B cell (primary cell): Measurements from ENCODE around the gene DTHD1. TPM values are rescaled to one million over a fixed set of nuclear protein-coding genes. Genes with fewer than 3 reads are reported as not detected.

ENCODE experiments used
- ATAC-seq: fragments of 200-7000 bp; cut with Tn5 transposase; one replicate; pipeline ENCODE4 v1.10.0; 2021; ENCODE audit warnings: low read depth, mild to moderate bottlenecking, moderate number of reproducible peaks, moderate library complexity
- CTCF ChIA-PET: fragments of 350-600 bp; sonication (Branson Sonifier 250); formaldehyde crosslinking; loops from one replicate; lab custom pipeline; 2021; ENCODE audit warnings: antibody characterized with exemption, inconsistent platforms; lab: Charles Lee
- POLR2A ChIA-PET: fragments of 350-600 bp; sonication (Branson Sonifier 250); formaldehyde crosslinking; loops from one replicate; lab custom pipeline; 2021; ENCODE audit warnings: antibody characterized with exemption; lab: Charles Lee
- DNase-seq: peaks from one replicate; pipeline ENCODE4 v3.0.0; 2013
- H2AFZ ChIP-seq: 2 replicates; pipeline ENCODE4 v1.6.1; 2012; ENCODE audit warnings: mild to moderate bottlenecking, low read depth, low read length; ENCODE audit not compliant: insufficient read depth, poor library complexity, severe bottlenecking
- H3K27ac ChIP-seq, 2 donors: 1 replicate in 1 of 2; 2 replicates in 1 of 2; pipeline ENCODE4 v1.5.1; 2012 to 2013; ENCODE audit warnings: low read length in 2 of 2, mild to moderate bottlenecking in 2 of 2, moderate library complexity in 1 of 2
- H3K27me3 ChIP-seq, 4 experiments: fragments of 200-600 bp in 1 of 4; sonication (generic) in 1 of 4; replicated peaks in 1 of 4; 1 replicate in 2 of 4; 2 replicates in 2 of 4; pipeline versions ENCODE4 v1.6.1 to v1.7.0; 2013 to 2016; ENCODE audit warnings: low read length in 3 of 4, mild to moderate bottlenecking in 2 of 4, mixed read lengths in 1 of 4, moderate library complexity in 1 of 4; ENCODE audit not compliant: insufficient read depth in 4 of 4, control insufficient read depth in 3 of 4; ENCODE audit errors: control extremely low read depth in 1 of 4
- H3K36me3 ChIP-seq, 2 experiments: replicated peaks in 1 of 2; 1 replicate in 1 of 2; 2 replicates in 1 of 2; pipeline versions ENCODE4 v1.6.1 to v1.7.1; 2013; ENCODE audit warnings: low read length in 1 of 2; ENCODE audit not compliant: insufficient read depth in 2 of 2, control insufficient read depth in 1 of 2; ENCODE audit errors: control extremely low read depth in 1 of 2, extremely low read depth in 1 of 2
- H3K4me1 ChIP-seq, 2 donors: fragments of 200-600 bp in 1 of 2; sonication (generic) in 1 of 2; 1 replicate in 1 of 2; 2 replicates in 1 of 2; pipeline versions ENCODE4 v1.5.1 to v1.6.1; 2013 to 2017; ENCODE audit warnings: low read length in 2 of 2; ENCODE audit not compliant: control insufficient read depth in 2 of 2, insufficient read depth in 2 of 2
- H3K4me2 ChIP-seq: replicated peaks from 2 replicates; pipeline ENCODE3; 2012; ENCODE audit warnings: mild to moderate bottlenecking, low read depth, low read length; ENCODE audit not compliant: poor library complexity, severe bottlenecking
- H3K4me3 ChIP-seq, 5 experiments: fragments of 200-600 bp in 1 of 5; sonication (generic) in 1 of 5; 1 replicate in 3 of 5; 2 replicates in 2 of 5; pipeline versions ENCODE4 v1.5.1 to v1.7.0; 2011 to 2016; ENCODE audit warnings: low read length in 4 of 5, mild to moderate bottlenecking in 4 of 5, low read depth in 2 of 5, control low read depth in 1 of 5, moderate library complexity in 1 of 5; ENCODE audit not compliant: insufficient read depth in 1 of 5; ENCODE audit errors: control extremely low read depth in 1 of 5, extremely low read depth in 1 of 5
- H3K79me2 ChIP-seq: fragments of 200-600 bp; sonication (generic); one replicate; pipeline ENCODE4 v1.6.0; 2016; ENCODE audit warnings: low read length; ENCODE audit not compliant: control insufficient read depth, insufficient read depth
- H3K9ac ChIP-seq: fragments of 200-600 bp; sonication (generic); 2 replicates; pipeline ENCODE4 v1.6.1; 2017; ENCODE audit warnings: mild to moderate bottlenecking, low read length, moderate library complexity
- H3K9me3 ChIP-seq, 3 donors: one replicate each; pipeline versions ENCODE4 v1.6.1 to v1.7.1; 2013; ENCODE audit warnings: low read length in 2 of 3; ENCODE audit not compliant: control insufficient read depth in 2 of 3, insufficient read depth in 1 of 3; ENCODE audit errors: control extremely low read depth in 1 of 3
- H4K20me1 ChIP-seq: 2 replicates; pipeline ENCODE4 v1.6.0; 2012; ENCODE audit warnings: mild to moderate bottlenecking, low read length; ENCODE audit not compliant: insufficient read depth, control insufficient read depth, poor library complexity, severe bottlenecking
- H3K27ac Mint-ChIP-seq: one replicate; pipeline ENCODE4 v1.8.0; 2021; ENCODE audit warnings: mixed read lengths
- H3K27me3 Mint-ChIP-seq: one replicate; pipeline ENCODE4 v1.8.0; 2021; ENCODE audit warnings: mixed read lengths
- H3K4me1 Mint-ChIP-seq: one replicate; pipeline ENCODE4 v1.8.0; 2021; ENCODE audit warnings: mixed read lengths
- H3K4me3 Mint-ChIP-seq: one replicate; pipeline ENCODE4 v1.8.0; 2021; ENCODE audit warnings: mixed read lengths
- H3K9me3 Mint-ChIP-seq: one replicate; pipeline ENCODE4 v1.8.0; 2022; ENCODE audit warnings: mixed read lengths; ENCODE audit not compliant: insufficient read depth
- EZH2 ChIP-seq: IDR thresholded peaks from 2 replicates; pipeline ENCODE4 v1.6.1; 2012; ENCODE audit warnings: borderline replicate concordance, low read depth, mild to moderate bottlenecking, moderate library complexity, low read length; ENCODE audit not compliant: insufficient read depth, poor library complexity, severe bottlenecking
- WGBS: methylation state at CpG from one replicate; pipeline ENCODE4 v1.1.5; 2013; ENCODE audit warnings: missing lambda C conversion rate; ENCODE audit not compliant: insufficient coverage; 5-methylcytosine and 5-hydroxymethylcytosine counted together
- intact Hi-C: fragments of 100-400 bp; cut with micrococcal nuclease; formaldehyde crosslinking; loops from one replicate; pipeline ENCODE4 v1.10.0; 2022
- polyA plus RNA-seq: library from polyadenylated mRNA; depleted of rRNA; stranded (reverse); fragments of >200 nt; gene quantifications from 2 replicates; pipeline ENCODE4 v1.2.3, GENCODE V29; 2012
- total RNA-seq, 2 donors: library from RNA; stranded (reverse); fragments of 120-200 nt in 1 of 2; gene quantifications; 1 replicate in 1 of 2; 2 replicates in 1 of 2; pipeline versions ENCODE4 v1.2.3 to v1.2.4, GENCODE V29; 2013 to 2022
- TF ChIP-seq, protein P1 (sequence below): fragments of 200-600 bp; IDR thresholded peaks from one replicate; pipeline ENCODE4 v1.8.0; 2022; ENCODE audit warnings: antibody characterized with exemption, mild to moderate bottlenecking

Gene DTHD1
- total and polyA plus RNA-seq, 2 donors (not counting 1 experiment from before 2014, with no cell fraction given), result 0.04 TPM; not detected in 1

DNA sequence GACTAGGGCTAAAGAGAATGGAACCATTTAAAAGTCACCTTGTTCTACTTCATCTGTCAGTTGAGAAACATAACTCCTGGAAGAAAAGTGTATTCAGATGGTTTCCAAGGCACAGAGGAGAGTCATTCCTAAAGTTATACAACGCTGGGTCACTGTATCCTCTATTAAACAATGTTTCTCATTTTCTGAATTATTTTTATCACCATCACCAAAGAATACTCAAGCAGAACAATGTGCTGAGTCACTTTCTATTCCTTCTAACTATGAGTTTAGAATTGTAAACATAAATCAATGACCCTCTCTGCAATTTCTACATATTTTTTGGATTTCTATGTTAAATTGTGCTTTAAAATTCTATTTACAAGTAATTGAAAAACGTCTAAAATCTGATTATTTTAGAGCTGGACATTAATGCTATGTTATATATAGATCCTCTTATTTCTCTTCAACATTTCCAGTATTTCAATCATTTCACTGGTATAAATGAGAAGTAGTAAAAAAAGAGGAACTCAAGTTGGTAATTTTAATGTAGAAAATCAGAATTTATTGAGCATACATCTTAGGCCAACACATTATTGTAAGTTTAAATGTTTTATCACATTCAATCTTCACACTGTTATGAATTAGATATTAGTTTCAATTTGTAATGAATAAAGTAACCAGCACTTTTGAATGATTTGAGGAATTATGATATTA, 7.5 kb downstream of the DTHD1 start:
- Histone ChIP-seq H3K27ac (no peak overlapping the region), H3K79me2 (no peaks in the 10 kb centered on the region), H3K4me2 (no peak overlapping the region), H3K4me1 (peaks cover 4 to 9% of the 10 kb centered on the region in 2 donors), H3K9ac (no peak overlapping the region), H4K20me1 (no peaks in the 10 kb centered on the region), H3K36me3 (no peaks in the 10 kb centered on the region), H2AFZ (no peak overlapping the region), H3K27me3 (no peaks in the 10 kb centered on the region), H3K4me3 (no peak overlapping the region), H3K9me3 (no peaks in the 10 kb centered on the region)
- intact Hi-C loops, result loop anchor here (5.0 kb wide), 1 partner anchor 47 kb away; the partner anchor contains the start of gene ARAP2
- Mint-ChIP-seq H3K27me3 (no peaks in the 10 kb centered on the region), H3K4me3 (no peak overlapping the region), H3K9me3 (no peaks in the 10 kb centered on the region), H3K4me1 (peaks cover 24% of the 10 kb centered on the region), H3K27ac (no peak overlapping the region)
- DNase-seq, result no peak
- no CpG with 5 or more reads among the region's 2 CpGs for WGBS
- TF ChIP-seq, protein P1, sequence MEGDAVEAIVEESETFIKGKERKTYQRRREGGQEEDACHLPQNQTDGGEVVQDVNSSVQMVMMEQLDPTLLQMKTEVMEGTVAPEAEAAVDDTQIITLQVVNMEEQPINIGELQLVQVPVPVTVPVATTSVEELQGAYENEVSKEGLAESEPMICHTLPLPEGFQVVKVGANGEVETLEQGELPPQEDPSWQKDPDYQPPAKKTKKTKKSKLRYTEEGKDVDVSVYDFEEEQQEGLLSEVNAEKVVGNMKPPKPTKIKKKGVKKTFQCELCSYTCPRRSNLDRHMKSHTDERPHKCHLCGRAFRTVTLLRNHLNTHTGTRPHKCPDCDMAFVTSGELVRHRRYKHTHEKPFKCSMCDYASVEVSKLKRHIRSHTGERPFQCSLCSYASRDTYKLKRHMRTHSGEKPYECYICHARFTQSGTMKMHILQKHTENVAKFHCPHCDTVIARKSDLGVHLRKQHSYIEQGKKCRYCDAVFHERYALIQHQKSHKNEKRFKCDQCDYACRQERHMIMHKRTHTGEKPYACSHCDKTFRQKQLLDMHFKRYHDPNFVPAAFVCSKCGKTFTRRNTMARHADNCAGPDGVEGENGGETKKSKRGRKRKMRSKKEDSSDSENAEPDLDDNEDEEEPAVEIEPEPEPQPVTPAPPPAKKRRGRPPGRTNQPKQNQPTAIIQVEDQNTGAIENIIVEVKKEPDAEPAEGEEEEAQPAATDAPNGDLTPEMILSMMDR, result no peak
- TF ChIP-seq EZH2, result no peak
- no peak for ATAC-seq
- ChIA-PET POLR2A (no interaction called here), CTCF (no interaction called here)

DNA sequence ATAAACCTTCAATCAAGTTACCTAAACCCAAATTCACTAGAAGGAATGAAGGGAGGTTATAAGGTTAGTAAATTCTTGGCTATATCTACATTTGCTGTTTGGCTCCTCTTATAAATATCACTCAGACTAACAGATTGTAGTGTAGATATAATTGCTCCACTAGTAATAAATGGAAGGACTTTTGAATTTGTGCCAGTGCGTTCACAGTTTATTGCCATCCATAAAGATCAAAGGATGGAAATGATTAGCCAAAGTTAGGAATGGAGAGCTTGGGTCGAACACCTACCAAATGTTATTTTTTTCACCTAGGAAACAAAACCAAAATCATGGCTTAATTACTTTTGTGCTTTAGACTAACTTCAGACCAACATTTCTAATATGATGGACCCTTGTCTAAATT, 9.2 kb downstream of the DTHD1 start:
- no peak overlapping the region for H3K4me2 ChIP-seq
- ATAC-seq (no peak), DNase-seq (no peak)
- H3K27me3 ChIP-seq, result no peaks in the 10 kb centered on the region
- H3K9me3 ChIP-seq, result no peaks in the 10 kb centered on the region
- no peaks in the 10 kb centered on the region for H3K79me2 ChIP-seq
- H3K9ac ChIP-seq, result no peak overlapping the region
- no peaks in the 10 kb centered on the region for H4K20me1 ChIP-seq
- CTCF ChIA-PET, result no interaction called here
- Mint-ChIP-seq H3K27me3 (no peaks in the 10 kb centered on the region), H3K4me1 (peaks cover 24% of the 10 kb centered on the region), H3K4me3 (no peak overlapping the region), H3K9me3 (no peaks in the 10 kb centered on the region), H3K27ac (no peak overlapping the region)
- POLR2A ChIA-PET, result no interaction called here
- no peak overlapping the region for H3K27ac ChIP-seq
- TF ChIP-seq, protein P1, result no peak
- no peak overlapping the region for H3K4me3 ChIP-seq
- no peak overlapping the region for H2AFZ ChIP-seq
- WGBS, result no CpG with 5 or more reads among the region's 2 CpGs
- H3K36me3 ChIP-seq, result no peaks in the 10 kb centered on the region
- peaks cover 4 to 9% of the 10 kb centered on the region in 2 donors for H3K4me1 ChIP-seq
- intact Hi-C loops, result no loop called here
